KOPT-K1 (cell line): Measurements from ENCODE around the gene NLRX1.
"Not testable (repeated sequence)": the region's sequence is repeated elsewhere in the genome, so short reads cannot be mapped to it uniquely, and the experiment has no call there.

Experiments
- H3K27ac ChIP-seq: fragments of 200-600 bp; sonication (generic); 2 replicates; pipeline ENCODE4 v1.5.1; 2016; ENCODE audit warnings: antibody characterized with exemption, mild to moderate bottlenecking, low read depth, low read length; ENCODE audit not compliant: poor library complexity, severe bottlenecking
- H3K36me3 ChIP-seq: fragments of 200-600 bp; sonication (generic); 2 replicates; pipeline ENCODE4 v1.5.1; 2017; ENCODE audit warnings: antibody characterized with exemption, mild to moderate bottlenecking, low read length, moderate library complexity; ENCODE audit not compliant: insufficient read depth
- H3K9me3 ChIP-seq: fragments of 200-600 bp; sonication (generic); 2 replicates; pipeline ENCODE4 v1.5.1; 2017; ENCODE audit warnings: antibody characterized with exemption, low read length, mild to moderate bottlenecking; ENCODE audit not compliant: insufficient read depth, poor library complexity, severe bottlenecking

Gene NLRX1

GRCh38 chr11:119167933-119168332 is 592 bp upstream of the NLRX1 start:
- peak overlapping the region; percentile 78 for H3K27ac ChIP-seq
- H3K9me3 ChIP-seq, result no peaks in the 10 kb centered on the region
- no peaks in the 10 kb centered on the region; the same call in 1 of the 2 replicates for H3K36me3 ChIP-seq

- Histone ChIP-seq H3K36me3 (peaks cover 11% of the 10 kb centered on the region; the same call in 1 of the 2 replicates), H3K27ac (peak overlapping the region; percentile 78), H3K9me3 (no peaks in the 10 kb centered on the region)
These were observed 776 bp downstream of the NLRX1 start for GRCh38 chr11:119169282-119169719.

- no peak overlapping the region for H3K27ac ChIP-seq
- H3K36me3 ChIP-seq, result peaks cover 29% of the 10 kb centered on the region; the same call in 1 of the 2 replicates
- H3K9me3 ChIP-seq, result no peaks in the 10 kb centered on the region
These were observed 4.0 kb downstream of the NLRX1 start for GRCh38 chr11:119172513-119172912.

GRCh38 chr11:119173453-119173852 is 4.9 kb downstream of the NLRX1 start:
- Histone ChIP-seq H3K36me3 (peaks cover 29% of the 10 kb centered on the region; the same call in 1 of the 2 replicates), H3K9me3 (no peaks in the 10 kb centered on the region), H3K27ac (no peak overlapping the region)

GRCh38 chr11:119175493-119176077 is 7.1 kb downstream of the NLRX1 start:
- Histone ChIP-seq H3K27ac (no peak overlapping the region), H3K36me3 (peaks cover 35% of the 10 kb centered on the region; the same call in 1 of the 2 replicates), H3K9me3 (no peaks in the 10 kb centered on the region)

- H3K9me3 ChIP-seq, result no peaks in the 10 kb centered on the region
- no peak overlapping the region for H3K27ac ChIP-seq
- H3K36me3 ChIP-seq, result peaks cover 35% of the 10 kb centered on the region; the same call in 1 of the 2 replicates
These were observed 9.7 kb downstream of the NLRX1 start for GRCh38 chr11:119178166-119178680.

GRCh38 chr11:119179342-119179741 is 10.8 kb downstream of the NLRX1 start:
- H3K27ac ChIP-seq, result no peak overlapping the region

GRCh38 chr11:119179983-119180382 is 11.5 kb downstream of the NLRX1 start:
- Histone ChIP-seq H3K9me3 (no peaks in the 10 kb centered on the region), H3K27ac (no peak overlapping the region), H3K36me3 (peaks cover 25% of the 10 kb centered on the region; the same call in 1 of the 2 replicates)

More at GRCh38 chr11:119179342-119179741, 10.8 kb downstream of the NLRX1 start:
- Histone ChIP-seq H3K9me3 (no peaks in the 10 kb centered on the region), H3K36me3 (peaks cover 32% of the 10 kb centered on the region; the same call in 1 of the 2 replicates)

- Histone ChIP-seq H3K27ac (no peak overlapping the region), H3K36me3 (peaks cover 15% of the 10 kb centered on the region; the same call in 1 of the 2 replicates), H3K9me3 (no peaks in the 10 kb centered on the region)
These were observed 12.5 kb downstream of the NLRX1 start for GRCh38 chr11:119180729-119181676.

GRCh38 chr11:119181677-119182412 is 13.3 kb downstream of the NLRX1 start:
- Histone ChIP-seq H3K9me3 (no peaks in the 10 kb centered on the region), H3K27ac (no peak overlapping the region), H3K36me3 (peaks cover 14% of the 10 kb centered on the region; the same call in 1 of the 2 replicates)

- not testable (repeated sequence) for H3K27ac ChIP-seq, H3K9me3 ChIP-seq
- peaks cover 14% of the 10 kb centered on the region; the same call in 1 of the 2 replicates for H3K36me3 ChIP-seq
These were observed 15.9 kb downstream of the NLRX1 start for GRCh38 chr11:119184399-119184798.

GRCh38 chr11:119185981-119186634 is 17.6 kb downstream of the NLRX1 start:
- H3K9me3 ChIP-seq, result no peaks in the 10 kb centered on the region
- H3K36me3 ChIP-seq, result 0 out of 2 replicates have a peak, but pooled peaks cover 8% of the 10 kb centered on the region
- no peak overlapping the region for H3K27ac ChIP-seq

GRCh38 chr11:119187123-119187892 is 18.8 kb downstream of the NLRX1 start:
- no peak overlapping the region for H3K27ac ChIP-seq
- H3K36me3 ChIP-seq, result 0 out of 2 replicates have a peak, but pooled peaks cover 8% of the 10 kb centered on the region
- H3K9me3 ChIP-seq, result no peaks in the 10 kb centered on the region
